Measurements from ENCODE around the gene EGFL8.

GRCh38 chr6:32216285-32216684 is 51.9 kb downstream of the EGFL8 start:
- no peak for TF ChIP-seq CTCF (IDR thresholded peaks at IDR 0.05 in 4 of 5, conservative IDR thresholded peaks at IDR 0.05 in 1 of 5)
- TF ChIP-seq POLR2A (IDR thresholded peaks at IDR 0.05), result no peak
